Esophagus muscularis mucosa (tissue), 3 donors: ENCODE data around the gene NTRK2.

Experiments used
- CTCF ChIP-seq, 3 experiments: fragments of 200-600 bp in 2 of 3; fragments of 450-650 bp in 1 of 3; sonication (generic) in 2 of 3; IDR thresholded peaks; one replicate each; pipeline ENCODE4 v1.5.1; 2017 to 2019; ENCODE audit warnings: antibody characterized with exemption in 3 of 3, mild to moderate bottlenecking in 2 of 3, moderate library complexity in 1 of 3
- POLR2A ChIP-seq: fragments of 450-650 bp; IDR thresholded peaks from one replicate; pipeline ENCODE4 v1.6.1; 2017; ENCODE audit warnings: antibody characterized with exemption, moderate library complexity, mild to moderate bottlenecking, low read depth
- POLR2AphosphoS5 ChIP-seq, 2 donors: sonication (generic); formaldehyde crosslinking; IDR thresholded peaks; one replicate each; pipeline ENCODE4 v1.6.1; 2017; ENCODE audit warnings: antibody characterized with exemption in 2 of 2

GRCh38 chr9:84903963-84904362, 234.4 kb downstream of the NTRK2 start:
- no peak for TF ChIP-seq CTCF (IDR thresholded peaks at IDR 0.05)
- no peak for TF ChIP-seq POLR2A
- TF ChIP-seq POLR2AphosphoS5 (IDR thresholded peaks at IDR 0.05) = no peak
